ENCODE results near the gene CRELD2.

The CRELD2 gene

GRCh38 chr22:49958931-49959781, 40.7 kb downstream of the CRELD2 start:
- no peak for DNase-seq (ENCODE audit: low read depth)
- no peak for TF ChIP-seq CTCF (IDR thresholded peaks at IDR 0.05; ENCODE audit: control insufficient read depth, insufficient read depth, low read depth, low read length, missing control alignments)
- H3K4me3 ChIP-seq (ENCODE audit: control insufficient read depth, low read depth, low read length): peak overlapping the region; percentile 41; the same call in 1 of the 2 replicates

GRCh38 chr22:49959782-49960158, 41.3 kb downstream of the CRELD2 start:
- no peak for TF ChIP-seq CTCF (IDR thresholded peaks at IDR 0.05; ENCODE audit: control insufficient read depth, insufficient read depth, low read depth, low read length, missing control alignments)
- peak overlapping the region; percentile 41 for H3K4me3 ChIP-seq (ENCODE audit: control insufficient read depth, low read depth, low read length)
- DNase-seq (ENCODE audit: low read depth): no peak

- H3K4me3 ChIP-seq (ENCODE audit: control insufficient read depth, low read depth, low read length): peak within 1 kb of the TSS; percentile 75
- TF ChIP-seq CTCF (IDR thresholded peaks at IDR 0.05; ENCODE audit: control insufficient read depth, insufficient read depth, low read depth, low read length, missing control alignments): no peak
- DNase-seq (ENCODE audit: low read depth): peak; percentile 86
Observed at GRCh38 chr22:49960159-49961004, 41.9 kb downstream of the CRELD2 start, which contains the start of gene PIM3. Gene PIM3 (plus strand): TSS chr22:49960772. CDS start chr22:49960948, 176 bp downstream.

- H3K4me3 ChIP-seq (ENCODE audit: control insufficient read depth, low read depth, low read length): peak overlapping the region; percentile 75
- no peak for TF ChIP-seq CTCF (IDR thresholded peaks at IDR 0.05; ENCODE audit: control insufficient read depth, insufficient read depth, low read depth, low read length, missing control alignments)
- no peak for DNase-seq (ENCODE audit: low read depth)
Observed at GRCh38 chr22:49961005-49961600, 42.7 kb downstream of the CRELD2 start.

GRCh38 chr22:49961601-49962011, 43.2 kb downstream of the CRELD2 start:
- no peak for DNase-seq (ENCODE audit: low read depth)
- TF ChIP-seq CTCF (IDR thresholded peaks at IDR 0.05; ENCODE audit: control insufficient read depth, insufficient read depth, low read depth, low read length, missing control alignments): no peak
- H3K4me3 ChIP-seq (ENCODE audit: control insufficient read depth, low read depth, low read length): peak overlapping the region; percentile 75

- no peak for TF ChIP-seq CTCF (IDR thresholded peaks at IDR 0.05; ENCODE audit: control insufficient read depth, insufficient read depth, low read depth, low read length, missing control alignments)
- H3K4me3 ChIP-seq (ENCODE audit: control insufficient read depth, low read depth, low read length): peak overlapping the region; percentile 75
- DNase-seq (ENCODE audit: low read depth): peak; percentile 74
Observed at GRCh38 chr22:49962012-49962750, 43.7 kb downstream of the CRELD2 start.
